ENCODE results near the gene MARK1. TPM values are rescaled to one million over a fixed set of nuclear protein-coding genes. Genes with fewer than 3 reads are reported as not detected.

The MARK1 gene
- total RNA-seq, 1 donor from 2014 or later: 0.38 TPM

- ATAC-seq: no peak
- no peak for DNase-seq (ENCODE audit: low spot score)
Measured at GRCh38 chr1:220687809-220688208, 159.9 kb downstream of the MARK1 start.

DNA sequence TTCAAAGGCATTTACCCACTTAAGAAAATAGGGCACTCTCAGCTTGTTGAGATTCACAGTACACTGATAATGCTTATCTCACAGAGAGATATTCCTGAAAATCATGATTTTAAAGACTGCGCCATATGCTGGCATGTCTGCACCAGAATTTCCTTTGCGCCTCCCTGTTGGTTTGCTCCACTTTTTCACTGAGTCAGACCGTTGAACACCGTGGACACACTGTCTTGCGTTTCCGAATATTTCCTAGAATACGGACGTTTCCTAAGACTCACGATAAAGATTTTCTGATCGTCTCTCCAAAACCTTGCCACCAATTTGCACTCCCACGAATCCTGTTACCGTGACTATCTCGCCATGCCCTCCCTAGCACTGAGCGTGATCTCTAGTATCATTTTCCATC is 161.7 kb downstream of the MARK1 start:
- DNase-seq (ENCODE audit: low spot score) (no peak), ATAC-seq (no peak)

GRCh38 chr1:220690140-220691052 is 162.5 kb downstream of the MARK1 start, which contains the start of gene C1orf115:
C1orf115 (plus strand) TSS chr1:220690363; CDS start chr1:220690403, 40 bp downstream.
- ATAC-seq (peak; percentile 95), DNase-seq (ENCODE audit: low spot score) (peak; percentile 93)

DNA sequence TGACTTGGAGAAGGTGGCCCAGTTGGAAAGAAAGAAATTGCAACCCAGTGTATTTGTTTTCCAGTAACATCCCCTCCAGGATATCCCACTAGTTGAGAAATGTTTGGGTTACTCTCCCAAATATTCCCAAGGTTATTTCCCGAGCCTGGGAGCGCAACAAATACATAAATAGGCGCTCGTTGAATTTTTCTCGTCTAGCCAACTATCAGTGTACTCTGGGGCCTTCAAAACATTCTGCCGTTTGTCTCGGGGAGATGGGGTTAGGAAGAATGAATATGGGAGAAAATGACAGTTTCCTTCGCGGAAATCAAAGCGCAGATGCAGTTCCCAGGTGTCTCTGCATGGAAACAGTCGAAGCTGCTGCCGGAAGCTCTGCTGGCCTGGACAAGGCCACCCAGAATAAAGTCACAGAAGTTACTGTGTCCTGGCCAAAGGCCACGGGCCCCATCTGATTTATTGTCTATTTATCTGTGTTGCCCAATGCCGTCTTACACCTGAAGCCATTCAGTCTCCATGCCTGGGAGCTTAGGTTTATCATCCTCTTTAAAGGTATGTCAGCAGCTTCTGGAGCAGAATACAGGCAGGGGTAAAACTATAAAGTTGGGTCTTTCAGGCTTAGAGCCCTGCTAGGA is 163.2 kb downstream of the MARK1 start:
- ATAC-seq (peak; percentile 37), DNase-seq (ENCODE audit: low spot score) (peak; percentile 76)

- no peak for ATAC-seq
- DNase-seq (ENCODE audit: low spot score): no peak
Measured at GRCh38 chr1:220692436-220693228, 164.7 kb downstream of the MARK1 start.

GRCh38 chr1:220694866-220695382 is 167.0 kb downstream of the MARK1 start:
- ATAC-seq (no peak), DNase-seq (ENCODE audit: low spot score) (no peak)

DNA sequence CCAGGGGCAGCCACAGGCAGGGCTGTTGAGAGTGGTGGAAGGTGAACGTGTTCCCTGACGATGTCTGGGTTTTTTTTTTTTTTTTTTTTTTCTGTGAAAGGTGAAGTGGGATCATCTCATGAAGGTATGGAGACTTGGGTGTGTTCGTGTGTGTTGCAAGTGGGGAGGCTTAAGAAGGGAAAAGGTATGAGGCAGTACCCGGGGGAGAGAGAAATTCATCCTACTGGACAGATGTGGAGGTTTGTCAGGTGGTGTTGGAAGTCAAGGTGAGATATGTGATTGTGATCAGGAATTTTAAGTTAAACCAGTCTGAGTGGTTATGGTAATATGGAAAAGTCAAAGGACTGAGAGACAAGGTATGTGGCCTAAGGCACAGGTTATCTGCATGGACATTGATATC is 167.5 kb downstream of the MARK1 start:
- DNase-seq (ENCODE audit: low spot score) (no peak), ATAC-seq (no peak)

GRCh38 chr1:220696226-220696862 is 168.4 kb downstream of the MARK1 start:
- ATAC-seq (no peak), DNase-seq (ENCODE audit: low spot score) (no peak)

GRCh38 chr1:220696863-220697231 is 168.9 kb downstream of the MARK1 start:
- ATAC-seq: no peak
- DNase-seq (ENCODE audit: low spot score): no peak

GRCh38 chr1:220697326-220697725 is 169.4 kb downstream of the MARK1 start:
- ATAC-seq (no peak), DNase-seq (ENCODE audit: low spot score) (no peak)

GRCh38 chr1:220698607-220699016 is 170.7 kb downstream of the MARK1 start:
- peak; percentile 81 for ATAC-seq

GRCh38 chr1:220699044-220699443 is 171.1 kb downstream of the MARK1 start:
- DNase-seq (ENCODE audit: low spot score): no peak

More at GRCh38 chr1:220698607-220699016, 170.7 kb downstream of the MARK1 start:
- DNase-seq (ENCODE audit: low spot score): no peak

GRCh38 chr1:220700556-220701179 is 172.7 kb downstream of the MARK1 start:
- DNase-seq (ENCODE audit: low spot score) (no peak), ATAC-seq (no peak)

More at GRCh38 chr1:220699044-220699443, 171.1 kb downstream of the MARK1 start:
- peak; percentile 21 for ATAC-seq

DNA sequence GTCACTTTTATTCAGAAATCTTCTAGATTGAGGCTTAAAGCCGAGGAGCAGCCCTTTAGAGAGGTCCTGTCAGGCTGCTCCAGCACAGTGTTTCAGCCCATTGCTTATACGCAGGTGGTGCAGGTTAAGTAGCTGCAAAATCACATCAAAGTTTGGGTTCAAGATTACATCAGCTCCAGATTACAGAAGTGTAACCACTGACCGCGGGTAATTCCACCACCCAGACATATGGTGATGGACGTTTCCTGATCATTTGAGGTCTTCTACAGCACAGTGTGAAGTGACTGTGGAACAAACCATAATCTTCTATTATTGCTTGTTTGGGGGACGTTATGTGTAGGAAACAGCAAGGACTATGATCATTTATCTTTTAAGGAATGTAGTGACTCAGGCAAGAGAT is 174.0 kb downstream of the MARK1 start:
- ATAC-seq (no peak), DNase-seq (ENCODE audit: low spot score) (no peak)

- DNase-seq (ENCODE audit: low spot score) (no peak), ATAC-seq (peak; percentile 28)
Measured at GRCh38 chr1:220702733-220703270, 174.9 kb downstream of the MARK1 start.

- DNase-seq (ENCODE audit: low spot score) (no peak), ATAC-seq (no peak)
Measured at GRCh38 chr1:220703305-220703704, 175.4 kb downstream of the MARK1 start.

GRCh38 chr1:220705782-220706181 is 177.8 kb downstream of the MARK1 start:
- ATAC-seq (peak; percentile 7), DNase-seq (ENCODE audit: low spot score) (no peak)

DNA sequence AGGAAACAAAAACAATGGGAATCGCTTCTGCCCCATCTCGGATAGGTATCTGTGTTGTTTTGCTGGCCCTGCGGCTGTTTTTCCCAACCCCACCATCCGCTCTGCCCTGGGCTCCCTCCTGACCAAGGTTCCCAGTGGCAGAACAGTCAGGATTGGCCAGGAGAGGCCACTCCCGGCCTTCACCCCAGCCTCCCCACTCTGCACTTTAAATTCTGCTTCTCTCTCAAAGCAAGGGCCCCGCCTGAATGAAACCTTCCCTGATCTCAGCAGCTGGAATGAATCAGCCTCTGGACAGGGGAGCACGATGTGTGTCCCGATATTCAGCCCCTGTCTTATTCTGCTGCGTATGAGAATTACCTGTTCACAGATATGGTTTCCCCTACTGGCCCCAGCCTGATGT is 178.5 kb downstream of the MARK1 start:
- DNase-seq (ENCODE audit: low spot score) (no peak), ATAC-seq (no peak)

- ATAC-seq: no peak
- no peak for DNase-seq (ENCODE audit: low spot score)
Measured at GRCh38 chr1:220707160-220707559, 179.2 kb downstream of the MARK1 start.

- no peak for DNase-seq (ENCODE audit: low spot score)
- no peak for ATAC-seq
Measured at GRCh38 chr1:220708244-220708643, 180.3 kb downstream of the MARK1 start.

All from left lobe of liver (tissue), 2 donors.